Fibroblast of villous mesenchyme (primary cell): ENCODE results near the gene ELL3. TPM values are rescaled to one million over a fixed set of nuclear protein-coding genes. Genes with fewer than 3 reads are reported as not detected.

ENCODE experiments used
- DNase-seq: peaks from one replicate; pipeline ENCODE4 v3.0.0-alpha.2; 2010; ENCODE audit warnings: low read depth
- H3K4me3 ChIP-seq: 2 replicates; pipeline ENCODE4 v1.5.1; 2011; ENCODE audit warnings: low read depth, mild to moderate bottlenecking, low read length
- CTCF ChIP-seq: IDR thresholded peaks from 2 replicates; pipeline ENCODE4 v1.5.1; 2012; ENCODE audit warnings: low read depth, mild to moderate bottlenecking, low read length; ENCODE audit not compliant: insufficient read depth
- total RNA-seq: library from RNA; depleted of rRNA; stranded (reverse); fragments of >200 nt; gene quantifications from 2 replicates; pipeline ENCODE4 v1.2.3, GENCODE V29; 2012

The ELL3 gene
- total RNA-seq, 1 donor: 4.3 TPM

GRCh38 chr15:43771816-43772215 lies 5.0 kb downstream of the ELL3 start:
- no peak for TF ChIP-seq CTCF
- DNase-seq: peak; percentile 86

GRCh38 chr15:43769584-43770228 lies 7.1 kb downstream of the ELL3 start:
- peak; percentile 66 for DNase-seq
- TF ChIP-seq CTCF: peak; percentile 89
- no peak overlapping the region for H3K4me3 ChIP-seq

More at GRCh38 chr15:43771816-43772215, 5.0 kb downstream of the ELL3 start:
- H3K4me3 ChIP-seq: no peak overlapping the region

- no peak for TF ChIP-seq CTCF
- DNase-seq: peak; percentile 46
- no peak overlapping the region for H3K4me3 ChIP-seq
Measured at GRCh38 chr15:43763819-43764446, 12.8 kb downstream of the ELL3 start.

- DNase-seq: peak; percentile 68
- H3K4me3 ChIP-seq: no peak overlapping the region
- no peak for TF ChIP-seq CTCF
Measured at GRCh38 chr15:43762824-43763223, 13.9 kb downstream of the ELL3 start.

GRCh38 chr15:43751885-43752284 lies 24.9 kb downstream of the ELL3 start:
- no peak for TF ChIP-seq CTCF
- no peak overlapping the region for H3K4me3 ChIP-seq
- no peak for DNase-seq

- peak overlapping the region; percentile 43 for H3K4me3 ChIP-seq
- TF ChIP-seq CTCF: no peak
- DNase-seq: peak; percentile 57
Measured at GRCh38 chr15:43749690-43750345, 26.9 kb downstream of the ELL3 start.
